Measurements from ENCODE around the gene TCF4.

The TCF4 gene

GRCh38 chr18:55588111-55588869 is at the start of gene TCF4:
Gene TCF4 (minus strand): TSS chr18:55588192. CDS start chr18:55587116, 1,076 bp downstream.
- peak; percentile 17 for DNase-seq (ENCODE audit: low spot score)

DNA sequence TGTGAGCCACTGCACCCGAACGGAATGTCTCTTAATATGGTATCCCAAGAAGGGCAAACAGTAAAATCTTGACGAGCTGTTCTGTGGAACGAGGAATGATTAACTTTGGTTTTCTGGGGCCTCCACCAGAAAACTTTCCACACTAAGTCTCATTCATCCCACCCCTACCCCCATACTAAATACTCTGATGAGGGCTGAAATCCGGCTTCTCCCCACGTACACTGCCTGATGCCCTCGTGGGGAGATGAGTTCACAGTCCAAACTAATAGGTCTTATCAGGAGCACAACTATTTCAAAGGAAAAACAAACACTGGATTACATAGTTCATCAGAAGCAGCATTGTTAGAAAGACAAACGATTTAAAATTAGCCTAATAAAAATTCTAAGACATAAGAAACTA is 49.2 kb upstream of the TCF4 start:
- DNase-seq (ENCODE audit: low spot score): no peak

- no peak for DNase-seq (ENCODE audit: low spot score)
Measured at GRCh38 chr18:55635439-55635838, 47.4 kb upstream of the TCF4 start.

- DNase-seq (ENCODE audit: low spot score): peak; percentile 9
Measured at GRCh38 chr18:55634545-55634944, 46.6 kb upstream of the TCF4 start.

DNA sequence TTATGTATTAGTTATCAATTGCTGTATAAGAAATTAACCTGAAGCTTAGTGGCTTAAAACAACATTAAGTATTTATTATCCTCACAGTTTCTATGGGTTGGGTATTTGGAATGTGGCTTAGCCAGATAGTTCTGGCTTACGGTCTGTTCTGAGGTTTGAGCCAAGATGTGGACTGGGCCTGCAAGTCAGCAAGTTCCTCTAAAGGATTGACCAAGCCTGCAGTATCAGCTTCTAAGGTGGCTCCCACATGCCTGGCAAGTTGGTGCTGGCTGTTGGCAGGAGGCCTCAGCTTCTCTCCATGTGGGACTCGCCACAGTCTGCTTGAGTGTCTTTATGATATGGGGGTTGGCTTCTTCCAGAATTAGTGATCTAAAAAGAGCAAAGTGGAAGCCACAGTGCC is 45.0 kb upstream of the TCF4 start:
- no peak for DNase-seq (ENCODE audit: low spot score)

DNA sequence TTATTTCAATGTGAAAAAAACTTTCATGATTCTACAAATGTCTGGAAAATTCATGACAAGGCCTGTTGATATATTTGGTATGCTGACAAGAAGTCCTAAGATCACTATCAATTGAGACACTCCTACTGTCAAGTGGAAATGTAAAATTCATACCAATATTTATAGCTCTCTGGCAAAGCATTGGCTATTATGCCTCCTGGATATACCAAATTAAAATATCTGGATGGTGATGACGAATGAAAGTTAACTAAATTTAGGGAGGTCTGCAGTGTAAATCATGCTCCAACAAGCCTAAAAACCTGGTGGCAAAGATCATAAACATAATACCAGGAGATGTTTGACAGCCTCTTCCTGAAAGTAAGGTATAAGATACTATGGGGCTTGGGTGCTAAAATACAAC is 41.1 kb upstream of the TCF4 start:
- DNase-seq (ENCODE audit: low spot score): no peak

DNA sequence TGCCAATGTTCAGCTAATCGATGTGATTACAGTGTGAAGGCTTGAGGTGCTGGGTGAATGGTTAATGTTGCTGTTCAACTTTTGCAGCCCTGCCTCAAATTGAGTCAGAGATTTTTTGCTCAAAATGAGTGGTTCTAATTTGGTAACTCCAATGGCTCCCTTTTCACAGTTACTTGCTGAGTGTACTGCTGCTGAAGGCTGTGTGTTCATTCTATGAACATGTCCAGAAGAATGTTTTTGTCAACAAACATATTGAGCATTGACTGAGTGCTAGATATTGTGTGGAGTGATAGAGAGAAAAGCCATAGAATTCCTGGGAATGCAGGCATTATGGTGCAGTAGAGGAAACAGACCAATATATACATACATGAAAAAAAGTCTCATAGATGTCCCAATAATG is 39.0 kb upstream of the TCF4 start:
- DNase-seq (ENCODE audit: low spot score): no peak

GRCh38 chr18:55625901-55626300 is 37.9 kb upstream of the TCF4 start:
- no peak for DNase-seq (ENCODE audit: low spot score)

DNA sequence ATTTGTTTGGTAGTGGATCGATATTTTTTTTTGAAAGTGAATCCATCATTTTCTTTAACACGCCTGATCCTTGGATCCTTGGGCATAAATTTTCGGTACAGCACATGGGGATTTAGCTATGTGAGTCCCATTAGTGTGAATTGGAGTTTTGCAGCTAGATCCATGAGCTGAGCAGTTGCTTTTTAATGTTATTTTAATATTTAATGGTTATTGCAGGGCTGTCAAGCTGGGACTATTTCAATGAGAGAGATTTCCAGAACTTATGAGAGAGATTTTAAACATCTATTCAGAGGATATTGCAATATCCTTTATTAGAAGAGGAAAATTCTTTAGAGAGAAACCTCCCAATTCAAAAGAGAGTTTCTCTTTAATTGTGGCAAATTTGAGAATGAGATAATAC is 35.6 kb upstream of the TCF4 start:
- no peak for DNase-seq (ENCODE audit: low spot score)

DNA sequence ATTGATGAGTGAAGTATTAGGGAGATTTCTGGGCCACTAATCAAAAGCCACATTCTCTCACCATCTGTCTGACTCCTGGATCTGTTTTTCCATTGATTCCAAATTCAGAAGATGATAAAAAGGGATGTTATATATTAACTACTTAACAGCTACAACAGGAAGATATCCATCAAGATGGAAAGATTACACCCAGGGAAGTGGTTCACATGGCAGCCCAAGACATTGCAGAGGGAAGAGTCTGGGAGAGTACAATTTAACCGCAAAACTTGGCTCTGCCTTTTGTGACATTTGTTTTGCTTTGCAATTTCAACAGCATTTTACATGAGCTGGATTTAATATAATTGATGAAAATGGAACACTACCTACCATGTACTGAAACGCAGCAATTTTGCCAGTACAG is 22.5 kb upstream of the TCF4 start:
- DNase-seq (ENCODE audit: low spot score): no peak

GRCh38 chr18:55609160-55609825 is 21.3 kb upstream of the TCF4 start:
- DNase-seq (ENCODE audit: low spot score): no peak

DNA sequence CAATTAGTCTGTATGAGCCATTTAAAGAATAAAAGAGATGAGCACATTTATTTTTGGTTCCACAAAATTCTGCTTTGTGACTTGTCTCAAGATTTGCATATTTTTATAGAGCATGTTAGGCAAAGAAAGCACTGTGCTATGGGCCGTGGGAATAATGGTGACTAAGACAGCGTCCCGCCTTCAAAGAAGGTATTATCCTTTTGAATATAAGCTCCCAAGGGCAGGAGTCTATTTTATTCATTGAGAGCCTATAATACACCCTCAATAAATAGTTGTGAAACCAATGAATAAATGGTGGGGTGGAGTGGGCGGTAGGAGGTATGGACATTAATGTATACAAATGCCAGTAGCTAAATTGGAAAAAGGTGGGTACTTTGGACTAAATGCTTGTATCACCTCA is 20.5 kb upstream of the TCF4 start:
- DNase-seq (ENCODE audit: low spot score): no peak

DNA sequence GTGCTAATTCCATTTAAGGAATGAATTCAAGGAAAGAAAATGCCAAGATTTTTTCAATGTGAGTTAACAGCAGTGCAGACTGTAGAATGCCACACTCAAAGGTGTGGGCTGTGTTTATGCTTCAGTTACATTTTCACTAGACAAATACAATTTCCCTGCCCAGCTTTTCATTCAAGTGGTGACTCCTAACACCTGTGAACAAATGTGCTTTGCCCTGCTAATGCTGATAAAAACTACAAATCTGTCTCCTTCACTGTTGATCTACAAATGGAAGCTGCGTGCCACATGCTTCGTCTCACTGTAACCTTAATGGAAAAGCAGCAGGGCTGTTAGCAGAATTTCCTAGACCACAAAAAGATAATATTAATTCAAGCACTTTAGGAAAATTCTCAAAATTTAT is 19.8 kb upstream of the TCF4 start:
- no peak for DNase-seq (ENCODE audit: low spot score)

DNA sequence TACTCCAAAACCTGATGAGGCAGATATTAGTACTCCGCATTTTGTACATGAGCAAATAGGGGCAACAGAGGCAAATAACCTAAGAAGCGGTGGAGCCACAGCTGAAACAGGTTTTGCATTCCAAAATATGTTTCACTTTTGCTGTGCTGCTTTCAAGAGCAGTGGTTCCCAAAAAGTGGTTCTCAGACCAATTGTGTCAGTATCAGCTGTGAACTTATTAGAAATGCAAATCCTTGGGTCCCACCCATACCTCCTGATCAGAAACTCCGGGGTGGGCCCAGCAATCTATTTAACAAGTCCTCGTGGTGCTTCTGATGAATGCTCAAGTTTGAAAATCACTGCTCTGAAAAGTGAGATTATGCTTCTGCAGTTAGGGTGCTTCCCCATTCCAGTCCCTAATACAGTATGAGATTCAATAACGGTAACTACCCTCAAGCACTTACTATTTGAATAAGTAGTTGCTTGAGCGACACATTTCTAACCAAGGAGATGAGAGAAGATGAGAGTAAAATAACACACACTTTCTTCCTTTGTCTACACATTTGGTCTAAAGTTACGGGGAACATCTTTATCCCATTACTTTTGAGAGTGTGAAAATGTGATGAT is 17.8 kb upstream of the TCF4 start:
- no peak for DNase-seq (ENCODE audit: low spot score)

GRCh38 chr18:55603775-55604174 is 15.8 kb upstream of the TCF4 start:
- no peak for DNase-seq (ENCODE audit: low spot score)

- no peak for DNase-seq (ENCODE audit: low spot score)
Measured at GRCh38 chr18:55593888-55594287, 5.9 kb upstream of the TCF4 start.

DNA sequence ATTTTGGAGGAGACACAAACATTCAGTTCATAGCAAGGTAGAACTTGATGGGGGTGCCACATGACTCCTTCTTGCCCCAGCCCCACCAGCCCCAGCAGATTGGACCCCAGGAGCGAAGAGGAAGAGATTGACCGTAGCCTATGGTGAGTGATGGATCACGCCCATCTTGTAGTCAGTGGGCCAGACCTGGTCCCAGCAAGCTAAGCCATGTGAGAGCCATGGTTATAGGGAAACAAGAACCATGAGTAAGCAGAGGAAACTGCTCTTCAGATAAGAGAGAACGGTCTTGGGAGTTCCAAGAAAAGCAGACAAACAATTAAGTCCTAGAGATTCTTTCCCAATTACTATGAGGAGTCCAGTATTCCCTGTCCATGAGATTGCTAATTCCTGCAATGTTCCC is 4.6 kb upstream of the TCF4 start:
- no peak for DNase-seq (ENCODE audit: low spot score)

- DNase-seq (ENCODE audit: low spot score): no peak
Measured at GRCh38 chr18:55592106-55592505, 4.1 kb upstream of the TCF4 start.

- DNase-seq (ENCODE audit: low spot score): peak; percentile 92
Measured at GRCh38 chr18:55589625-55590291, 1.8 kb upstream of the TCF4 start.

DNA sequence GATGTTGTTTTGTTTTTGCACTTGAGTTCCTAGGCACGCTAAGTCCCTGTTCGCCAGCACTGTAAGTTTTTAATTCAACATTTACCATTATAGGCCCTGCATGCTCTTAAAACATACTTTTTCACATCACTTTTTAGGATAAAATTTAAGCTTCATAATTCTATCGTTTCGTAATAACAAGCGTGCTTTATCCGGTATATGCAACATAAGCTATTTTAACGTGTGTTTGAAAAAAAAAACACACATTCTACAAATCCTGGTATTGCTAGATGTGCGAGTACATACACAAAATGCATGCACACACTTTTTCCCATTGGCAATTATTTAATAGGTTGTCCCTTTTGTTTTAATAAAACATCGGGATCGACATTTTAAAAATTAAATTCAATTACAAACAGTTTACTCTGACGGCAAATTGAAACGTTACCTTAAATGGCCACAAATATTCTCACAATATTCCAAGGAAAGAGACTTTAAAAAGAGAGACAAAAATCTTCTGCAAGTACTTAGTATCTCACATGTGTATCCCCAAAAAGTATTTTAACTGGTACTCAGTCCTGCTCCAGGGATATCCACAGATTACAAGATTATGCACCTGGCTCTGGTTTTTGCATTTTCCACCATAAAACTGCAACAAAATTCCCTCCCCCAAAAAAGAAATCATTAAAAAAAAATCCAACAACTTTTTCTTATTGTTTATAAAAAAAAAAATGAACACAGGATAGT is 1.0 kb upstream of the TCF4 start:
- no peak for DNase-seq (ENCODE audit: low spot score)

GRCh38 chr18:55587418-55588110 is 428 bp downstream of the TCF4 start:
- DNase-seq (ENCODE audit: low spot score): peak; percentile 53
